Thyroid gland (tissue), 4 donors: ENCODE results near the gene TLX2. TPM values are rescaled to one million over a fixed set of nuclear protein-coding genes. Genes with fewer than 3 reads are reported as not detected.

Source experiments
- DNase-seq, 2 donors: peaks; one replicate each; pipeline ENCODE4 v3.0.0-alpha.2; 2019
- H3K27ac ChIP-seq, 3 donors: fragments of 200-600 bp; sonication (generic); 1 replicate in 2 of 3; 2 replicates in 1 of 3; pipeline ENCODE4 v1.5.1; 2016 to 2019; ENCODE audit warnings: mild to moderate bottlenecking in 1 of 3, moderate library complexity in 1 of 3
- H3K27me3 ChIP-seq: fragments of 200-600 bp; sonication (generic); one replicate; pipeline ENCODE4 v1.5.1; 2019
- H3K36me3 ChIP-seq, 2 donors: fragments of 200-600 bp; sonication (generic); one replicate each; pipeline ENCODE4 v1.5.1; 2016 to 2019
- H3K4me1 ChIP-seq, 2 donors: fragments of 200-600 bp; sonication (generic); one replicate each; pipeline ENCODE4 v1.5.1; 2017 to 2019
- H3K4me3 ChIP-seq, 3 donors: fragments of 200-600 bp; sonication (generic); replicated peaks in 1 of 3; 1 replicate in 2 of 3; 2 replicates in 1 of 3; pipeline ENCODE4 v1.5.1; 2016; ENCODE audit warnings: mild to moderate bottlenecking in 1 of 3
- H3K9me3 ChIP-seq: fragments of 200-600 bp; sonication (generic); one replicate; pipeline ENCODE4 v1.5.1; 2017
- POLR2A ChIP-seq, 2 donors: fragments of 450-650 bp; IDR thresholded peaks; one replicate each; pipeline ENCODE4 v1.6.1; 2017; ENCODE audit warnings: antibody characterized with exemption in 2 of 2, mild to moderate bottlenecking in 2 of 2, moderate library complexity in 1 of 2
- WGBS, 2 donors: methylation state at CpG; one replicate each; pipeline ENCODE4 v1.1.5; 2017; 5-methylcytosine and 5-hydroxymethylcytosine counted together
- intact Hi-C: fragments of 100-400 bp; cut with DNase I; formaldehyde crosslinking; loops from one replicate; pipeline ENCODE4 v1.15.1; 2023
- total RNA-seq, 4 donors: library from RNA; depleted of rRNA; stranded (reverse); fragments of >200 nt; gene quantifications; one replicate each; pipeline ENCODE4 v1.2.3, GENCODE V29; 2016
- TF ChIP-seq, protein P1 (sequence below), 6 experiments: fragments of 200-600 bp in 3 of 6; fragments of 450-650 bp in 3 of 6; sonication (generic) in 3 of 6; IDR thresholded peaks; one replicate each; pipeline ENCODE4 v1.5.1; 2016 to 2019; ENCODE audit warnings: antibody characterized with exemption in 6 of 6, mild to moderate bottlenecking in 2 of 6, inconsistent platforms in 1 of 6, moderate library complexity in 1 of 6

The TLX2 gene
- total RNA-seq, 4 donors from 2014 or later: not detected

DNA sequence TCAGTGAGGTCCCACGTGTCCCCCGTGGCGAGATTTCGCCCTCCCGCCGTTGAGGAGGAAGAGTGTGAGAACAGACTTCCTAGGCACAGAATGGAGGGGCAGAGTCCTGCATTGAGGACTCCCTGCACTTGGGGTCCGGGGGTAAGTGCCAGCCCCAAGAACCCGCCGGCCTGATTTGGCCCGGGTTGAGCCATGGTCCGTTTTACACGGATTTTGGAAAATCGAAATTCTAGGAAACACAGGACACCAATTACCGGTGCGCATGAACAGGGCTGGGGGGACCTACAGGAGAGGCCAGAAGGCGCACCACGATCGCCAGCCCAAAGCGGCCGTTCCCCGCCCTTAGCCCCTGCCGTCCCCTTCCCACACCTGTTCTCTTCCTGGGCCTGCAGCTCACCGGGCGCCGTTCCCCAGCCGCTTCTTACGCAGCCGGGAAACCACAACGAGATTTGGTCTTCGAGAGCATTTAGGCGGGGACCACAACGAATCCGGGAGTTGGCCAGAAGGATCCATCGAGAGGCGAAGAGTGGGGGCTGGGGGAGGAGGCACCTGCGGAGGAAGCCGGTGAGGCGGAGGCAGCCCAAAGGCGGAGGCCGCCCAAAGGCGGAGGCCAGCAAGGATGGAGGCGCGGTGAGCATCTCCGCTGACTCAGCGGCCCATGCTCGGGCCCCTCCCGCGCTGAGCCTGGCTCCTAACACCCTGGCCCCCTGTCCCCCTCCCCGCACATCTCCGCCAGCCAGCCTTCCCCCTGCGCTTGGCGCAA lies 464 bp upstream of the TLX2 start:
- DNase-seq: no peak
- H3K36me3 ChIP-seq: no peaks in the 10 kb centered on the region
- no peak for TF ChIP-seq POLR2A (IDR thresholded peaks at IDR 0.05)
- TF ChIP-seq, protein P1, sequence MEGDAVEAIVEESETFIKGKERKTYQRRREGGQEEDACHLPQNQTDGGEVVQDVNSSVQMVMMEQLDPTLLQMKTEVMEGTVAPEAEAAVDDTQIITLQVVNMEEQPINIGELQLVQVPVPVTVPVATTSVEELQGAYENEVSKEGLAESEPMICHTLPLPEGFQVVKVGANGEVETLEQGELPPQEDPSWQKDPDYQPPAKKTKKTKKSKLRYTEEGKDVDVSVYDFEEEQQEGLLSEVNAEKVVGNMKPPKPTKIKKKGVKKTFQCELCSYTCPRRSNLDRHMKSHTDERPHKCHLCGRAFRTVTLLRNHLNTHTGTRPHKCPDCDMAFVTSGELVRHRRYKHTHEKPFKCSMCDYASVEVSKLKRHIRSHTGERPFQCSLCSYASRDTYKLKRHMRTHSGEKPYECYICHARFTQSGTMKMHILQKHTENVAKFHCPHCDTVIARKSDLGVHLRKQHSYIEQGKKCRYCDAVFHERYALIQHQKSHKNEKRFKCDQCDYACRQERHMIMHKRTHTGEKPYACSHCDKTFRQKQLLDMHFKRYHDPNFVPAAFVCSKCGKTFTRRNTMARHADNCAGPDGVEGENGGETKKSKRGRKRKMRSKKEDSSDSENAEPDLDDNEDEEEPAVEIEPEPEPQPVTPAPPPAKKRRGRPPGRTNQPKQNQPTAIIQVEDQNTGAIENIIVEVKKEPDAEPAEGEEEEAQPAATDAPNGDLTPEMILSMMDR (IDR thresholded peaks at IDR 0.05): no peak
- H3K27ac ChIP-seq: no peak overlapping the region
- WGBS, 2 donors: 4 to 7% methylated on average over 31 to 38 of the region's 52 CpGs
- peaks cover 53% of the 10 kb centered on the region for H3K27me3 ChIP-seq
- intact Hi-C loops: no loop called here
- peaks cover 7 to 26% of the 10 kb centered on the region in 2 donors for H3K4me1 ChIP-seq
- H3K4me3 ChIP-seq: no peak overlapping the region
- H3K9me3 ChIP-seq: no peaks in the 10 kb centered on the region

DNA sequence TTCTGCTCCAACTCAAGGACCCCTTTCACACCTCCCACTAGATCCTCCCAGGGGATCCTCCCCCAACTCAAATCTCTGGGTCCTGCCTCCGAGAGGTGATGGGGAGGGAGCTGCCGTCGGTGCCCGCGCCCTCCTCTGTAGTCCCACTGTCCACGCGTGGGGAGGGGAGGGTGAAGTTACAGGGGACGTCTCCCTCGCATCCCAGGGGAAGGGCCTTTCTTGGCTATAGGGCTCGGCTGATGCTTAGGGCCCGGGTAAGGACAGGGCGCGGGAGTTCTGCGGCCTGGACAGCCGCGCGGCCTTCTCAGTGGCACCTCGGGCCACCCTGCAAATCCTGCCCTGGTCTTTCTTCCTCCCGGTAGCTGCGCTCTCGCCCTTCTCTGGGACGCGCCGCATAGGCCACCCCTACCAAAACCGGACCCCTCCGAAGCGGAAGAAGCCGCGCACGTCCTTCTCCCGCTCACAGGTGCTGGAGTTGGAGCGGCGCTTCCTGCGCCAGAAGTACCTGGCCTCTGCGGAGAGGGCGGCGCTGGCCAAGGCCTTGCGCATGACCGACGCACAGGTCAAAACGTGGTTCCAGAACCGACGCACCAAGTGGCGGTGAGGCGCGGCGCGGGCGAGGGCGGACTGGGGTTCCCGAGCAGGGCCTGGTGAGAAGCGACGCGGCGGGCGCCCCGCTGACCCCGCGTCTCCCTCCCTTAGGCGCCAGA lies 1.2 kb downstream of the TLX2 start:
- H3K4me3 ChIP-seq: no peak overlapping the region
- H3K9me3 ChIP-seq: no peaks in the 10 kb centered on the region
- DNase-seq: peak in 1 of 2 donors; percentile 23
- TF ChIP-seq, protein P1 (IDR thresholded peaks at IDR 0.05): no peak
- TF ChIP-seq POLR2A (IDR thresholded peaks at IDR 0.05): no peak
- intact Hi-C loops: no loop called here
- H3K4me1 ChIP-seq: peaks cover 7 to 26% of the 10 kb centered on the region in 2 donors
- no peak overlapping the region for H3K27ac ChIP-seq
- H3K36me3 ChIP-seq: no peaks in the 10 kb centered on the region
- 5 to 6% methylated on average over 18 to 23 of the region's 60 CpGs for WGBS, 2 donors
- peaks cover 53% of the 10 kb centered on the region for H3K27me3 ChIP-seq

- Histone ChIP-seq H3K4me3 (no peak overlapping the region), H3K9me3 (no peaks in the 10 kb centered on the region), H3K27ac (no peak overlapping the region), H3K27me3 (peaks cover 53% of the 10 kb centered on the region), H3K4me1 (peaks cover 7 to 26% of the 10 kb centered on the region in 2 donors), H3K36me3 (no peaks in the 10 kb centered on the region)
- WGBS, 2 donors: 0 to 6% methylated on average over 7 to 40 of the region's 72 CpGs
- TF ChIP-seq POLR2A (IDR thresholded peaks at IDR 0.05): no peak
- TF ChIP-seq, protein P1 (IDR thresholded peaks at IDR 0.05): no peak
- DNase-seq: peak in 1 of 2 donors; percentile 38
- intact Hi-C loops: no loop called here
These were observed 1.9 kb downstream of the TLX2 start for GRCh38 chr2:74515981-74516633.

GRCh38 chr2:74516650-74517049 lies 2.4 kb downstream of the TLX2 start:
- Histone ChIP-seq H3K36me3 (no peaks in the 10 kb centered on the region), H3K27ac (no peak overlapping the region), H3K27me3 (peaks cover 50% of the 10 kb centered on the region), H3K9me3 (no peaks in the 10 kb centered on the region), H3K4me1 (peaks cover 7 to 26% of the 10 kb centered on the region in 2 donors), H3K4me3 (no peak overlapping the region)
- WGBS, 2 donors: 63 to 64% methylated on average over 13 of the region's 13 CpGs
- TF ChIP-seq, protein P1 (IDR thresholded peaks at IDR 0.05): no peak
- no peak for TF ChIP-seq POLR2A (IDR thresholded peaks at IDR 0.05)
- no peak for DNase-seq
- intact Hi-C loops: no loop called here
